ENCODE results near the gene EPAS1.

EPAS1 gene

DNA sequence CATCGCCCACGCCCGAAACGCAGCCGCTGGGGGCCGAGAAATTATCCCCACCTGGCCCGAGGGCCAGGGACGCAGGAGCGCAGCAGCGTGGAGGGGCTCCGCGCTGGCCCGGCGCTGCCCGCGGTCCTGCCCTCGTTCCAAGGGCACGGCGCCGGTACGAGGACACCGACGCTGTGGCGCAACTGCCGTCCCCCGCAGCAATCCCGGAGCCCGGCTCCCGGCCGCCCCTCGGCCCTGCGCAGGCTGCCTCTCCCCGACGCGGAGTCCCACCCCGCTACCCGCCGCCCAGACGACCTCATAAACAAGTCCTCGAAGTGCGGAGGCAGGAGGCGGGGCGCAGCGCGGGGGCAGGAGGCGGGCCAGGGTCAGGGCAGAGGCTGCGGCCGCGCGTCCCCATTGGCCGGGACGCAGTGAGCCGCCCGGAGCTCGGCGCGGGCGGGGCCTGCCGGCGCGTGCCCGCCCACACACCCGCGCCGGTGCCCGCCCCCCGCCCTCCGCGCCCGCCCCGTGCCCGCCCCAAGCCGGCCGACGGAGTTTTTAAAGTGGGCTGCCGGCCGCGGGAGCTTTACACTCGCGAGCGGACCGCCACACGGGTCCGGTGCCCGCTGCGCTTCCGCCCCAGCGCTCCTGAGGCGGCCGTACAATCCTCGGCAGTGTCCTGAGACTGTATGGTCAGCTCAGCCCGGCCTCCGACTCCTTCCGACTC is at the start of gene EPAS1:
TSS of gene EPAS1 (plus strand) at position 568 of the 706 bp plus-strand sequence. CDS start 505 bp downstream, outside the sequence.
- no peak for DNase-seq (ENCODE audit: low read depth)

DNA sequence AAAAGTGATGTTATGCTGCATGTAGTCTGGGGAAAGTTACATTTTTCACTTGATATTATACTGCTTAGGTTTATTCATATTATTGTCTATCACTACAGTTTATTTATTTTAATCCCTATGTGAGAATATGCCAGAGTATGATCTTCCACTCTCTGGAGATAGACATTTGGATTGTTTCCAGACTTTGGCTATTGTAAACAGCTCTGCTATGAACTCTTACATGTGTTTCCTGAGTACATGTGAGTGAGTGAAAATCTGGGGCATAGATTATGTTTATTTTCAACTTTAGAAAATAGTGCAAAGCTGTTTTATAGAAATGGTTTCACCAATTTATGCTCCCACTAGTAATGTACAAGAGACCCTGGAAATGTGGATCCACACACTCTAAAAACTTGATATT is 49.0 kb upstream of the EPAS1 start:
- DNase-seq (ENCODE audit: low read depth) = no peak

DNA sequence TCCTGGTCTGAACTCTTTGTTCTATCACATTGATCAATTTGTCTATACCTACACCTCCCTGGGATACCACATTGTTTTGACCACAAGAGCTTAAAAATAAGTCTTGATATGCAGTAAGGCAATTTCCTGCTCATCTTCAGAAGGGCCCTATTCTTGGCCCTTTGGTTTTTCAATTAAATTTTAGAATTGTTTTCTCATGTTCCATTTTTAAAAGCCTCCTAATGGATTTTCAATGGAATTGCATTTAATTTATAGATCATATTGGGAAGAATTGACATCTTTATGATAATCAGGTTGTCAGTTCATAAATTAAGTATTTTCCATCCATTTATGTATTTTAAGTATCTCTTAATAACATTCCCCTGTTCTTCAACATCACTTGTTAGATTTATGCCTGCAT is 47.6 kb upstream of the EPAS1 start:
- no peak for DNase-seq (ENCODE audit: low read depth)

DNA sequence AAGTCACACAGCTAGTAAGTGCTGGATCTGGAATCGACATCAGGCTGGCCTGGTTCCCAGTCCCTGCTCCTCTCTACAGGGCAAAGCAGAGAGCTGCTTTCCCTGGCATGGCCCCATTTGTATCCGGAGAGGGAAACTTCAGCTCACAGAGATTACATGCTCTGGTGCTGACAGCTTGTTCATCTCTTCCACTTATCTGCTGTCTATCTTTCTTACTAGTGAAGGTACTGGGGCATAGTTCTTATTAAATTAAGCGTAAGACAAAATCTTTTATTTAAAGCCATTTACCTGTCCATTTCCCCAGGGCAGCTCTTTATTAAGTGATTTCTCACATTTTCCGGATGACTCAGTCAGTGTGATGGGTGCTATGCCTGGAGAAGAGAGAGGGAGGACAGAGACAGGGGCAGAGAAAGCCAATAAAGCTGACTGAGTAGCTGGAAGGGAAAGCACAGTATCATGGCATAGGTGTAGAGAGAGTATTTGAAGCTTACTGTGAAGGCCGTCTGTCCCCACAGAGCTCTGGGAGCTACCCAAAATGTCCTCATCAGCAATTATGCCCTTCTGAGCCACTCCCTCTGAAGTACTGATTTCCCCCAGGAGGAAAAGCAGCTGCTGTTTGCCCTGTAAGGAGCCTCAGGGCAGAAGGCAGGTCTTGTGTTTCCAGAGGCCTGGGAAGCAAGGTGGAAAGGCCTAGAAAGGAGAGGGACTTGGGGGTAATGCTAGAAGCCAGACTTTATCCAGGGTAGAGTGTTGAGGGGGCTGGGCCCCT is 44.1 kb upstream of the EPAS1 start:
- no peak for DNase-seq (ENCODE audit: low read depth)

DNA sequence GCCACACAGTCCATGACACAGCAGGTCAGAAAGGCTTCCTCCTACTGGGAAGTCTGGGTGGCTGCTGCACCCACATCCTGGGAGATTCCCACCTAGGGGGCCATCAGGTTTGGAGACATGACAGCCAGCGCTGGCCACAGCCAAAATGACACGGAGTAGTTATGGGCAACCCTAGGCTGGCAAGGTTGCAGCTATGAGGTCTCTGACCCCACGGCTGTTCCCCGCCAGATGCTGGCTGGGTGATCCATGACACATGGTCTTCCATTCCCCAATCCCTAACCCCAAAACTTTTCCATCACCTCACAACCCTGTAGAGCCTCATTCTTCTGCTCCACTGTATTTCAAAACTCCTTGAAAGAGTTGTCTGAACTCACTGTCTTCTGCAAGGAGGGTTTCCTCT is 42.7 kb upstream of the EPAS1 start:
- no peak for DNase-seq (ENCODE audit: low read depth)

DNA sequence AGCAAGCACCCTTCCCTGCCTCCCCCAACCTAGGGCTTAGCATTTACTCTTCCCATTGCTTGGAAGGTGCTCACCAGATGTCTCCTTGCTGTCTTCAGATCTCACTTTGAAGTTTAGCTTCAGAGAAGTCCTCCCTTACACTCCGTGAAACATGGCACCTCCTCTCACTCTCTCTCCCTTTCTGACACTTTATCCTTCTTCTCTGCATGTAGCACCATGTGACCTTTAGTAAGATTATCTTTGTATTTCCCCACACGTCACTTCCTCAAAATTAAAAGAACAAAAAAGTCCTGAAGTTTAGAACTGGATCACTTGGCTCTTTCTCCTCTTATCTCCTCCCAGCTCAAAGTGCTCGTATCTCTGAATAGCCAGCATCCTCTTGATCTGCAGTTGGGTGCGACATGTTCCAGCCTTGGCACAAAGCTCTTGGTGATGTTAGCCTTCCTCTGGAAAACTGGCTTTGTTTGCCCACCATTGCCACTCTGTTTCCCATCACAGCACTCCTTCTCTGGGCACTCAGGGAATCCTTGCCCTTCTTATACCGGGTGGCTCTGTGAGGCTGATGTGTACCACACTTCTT is 40.6 kb upstream of the EPAS1 start:
- DNase-seq (ENCODE audit: low read depth) = no peak

DNA sequence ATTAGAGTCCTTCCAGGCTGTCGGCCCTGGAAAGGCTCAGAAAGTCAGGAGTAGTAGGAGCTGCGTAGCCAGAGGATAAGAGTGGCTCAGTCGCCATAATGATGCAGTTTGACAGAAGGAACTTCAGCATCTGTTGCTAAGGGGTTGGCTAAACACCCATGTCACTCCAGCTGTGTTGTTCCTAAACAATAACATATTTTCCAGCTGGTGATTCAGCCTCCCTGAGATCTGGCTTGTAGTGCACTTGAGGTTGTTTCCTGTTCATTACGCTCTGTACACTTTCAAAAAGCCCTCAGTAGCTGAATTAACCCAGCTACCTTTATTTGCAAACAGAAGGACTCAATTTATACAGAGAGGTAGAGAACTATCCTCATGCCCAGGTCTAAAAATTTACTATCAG is 39.7 kb upstream of the EPAS1 start:
- DNase-seq (ENCODE audit: low read depth) = no peak

DNA sequence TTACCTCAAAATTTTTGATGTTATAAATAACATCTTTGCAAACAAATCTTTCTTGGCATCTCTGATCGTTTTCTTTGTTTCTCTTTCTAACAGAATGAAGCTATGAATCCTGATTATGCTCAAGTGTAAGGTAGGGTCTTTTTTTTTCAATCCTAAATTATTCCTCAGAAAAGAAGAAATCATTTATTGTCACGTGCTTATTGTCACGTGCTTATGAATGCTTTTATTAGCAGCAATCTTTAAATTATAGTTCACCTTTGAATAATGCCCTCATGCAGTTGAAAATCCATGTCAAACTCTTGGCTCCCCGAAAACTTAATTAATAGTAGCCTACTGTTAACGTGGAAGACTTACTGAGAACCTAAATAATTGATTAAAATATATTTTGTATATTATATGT is 39.2 kb upstream of the EPAS1 start:
- no peak for DNase-seq (ENCODE audit: low read depth)

DNA sequence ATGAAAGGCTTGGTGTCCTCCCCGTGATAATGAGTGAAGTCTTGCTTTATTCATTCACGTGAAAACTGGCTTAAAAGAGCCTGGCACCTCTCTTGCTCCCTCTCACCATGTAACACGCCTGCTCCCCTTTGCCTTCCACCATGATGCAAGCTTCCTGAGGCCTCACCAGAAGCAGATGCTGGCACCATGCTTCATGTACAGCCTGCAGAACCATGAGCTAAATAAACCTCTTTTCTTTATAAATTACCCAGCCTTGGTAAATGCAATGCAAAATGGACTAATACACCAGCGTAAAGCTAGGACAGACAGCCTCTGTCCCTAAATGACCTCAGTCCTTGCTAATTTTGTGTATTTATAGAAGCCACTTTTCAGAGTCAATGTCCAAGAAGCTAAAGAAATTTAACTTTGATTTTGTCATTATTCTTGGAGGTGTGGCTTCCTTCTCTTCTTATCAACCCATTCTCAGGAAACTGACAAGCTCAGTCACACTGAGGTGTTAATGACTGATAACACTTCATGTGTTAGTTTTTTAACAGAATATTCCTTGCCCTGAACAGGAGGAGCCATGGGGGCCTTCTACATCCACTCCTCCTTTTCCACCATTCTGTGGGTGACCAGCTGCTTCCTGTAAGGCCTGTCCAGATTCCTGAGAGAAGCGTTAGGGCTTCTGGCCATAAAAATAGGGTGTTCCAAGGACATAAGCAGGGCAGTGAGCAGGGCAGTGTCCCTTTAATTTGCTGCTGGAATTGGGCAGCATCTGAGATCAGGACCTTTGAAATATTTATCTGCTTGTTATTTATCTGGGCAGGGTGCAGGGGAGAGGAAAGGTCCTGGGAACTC is 38.0 kb upstream of the EPAS1 start:
- DNase-seq (ENCODE audit: low read depth) = no peak

DNA sequence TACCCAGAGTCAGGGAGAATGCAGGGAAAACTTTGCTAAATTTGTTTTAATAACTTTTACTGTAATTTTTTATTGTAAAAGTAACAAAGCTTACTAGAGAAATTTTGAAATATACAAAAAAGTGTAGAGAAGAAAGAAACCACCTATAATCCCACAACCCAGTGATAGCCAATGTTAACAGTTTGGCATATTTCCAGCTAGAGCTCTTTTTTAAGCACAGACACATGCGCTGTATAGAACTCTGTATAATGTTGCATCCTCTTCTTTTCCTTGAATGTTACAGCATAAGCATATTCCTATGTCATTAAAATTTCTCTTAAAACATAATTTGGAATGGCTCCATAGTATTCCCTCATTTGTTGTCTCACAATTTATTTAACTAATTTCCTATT is 37.4 kb upstream of the EPAS1 start:
- DNase-seq (ENCODE audit: low read depth) = no peak

DNA sequence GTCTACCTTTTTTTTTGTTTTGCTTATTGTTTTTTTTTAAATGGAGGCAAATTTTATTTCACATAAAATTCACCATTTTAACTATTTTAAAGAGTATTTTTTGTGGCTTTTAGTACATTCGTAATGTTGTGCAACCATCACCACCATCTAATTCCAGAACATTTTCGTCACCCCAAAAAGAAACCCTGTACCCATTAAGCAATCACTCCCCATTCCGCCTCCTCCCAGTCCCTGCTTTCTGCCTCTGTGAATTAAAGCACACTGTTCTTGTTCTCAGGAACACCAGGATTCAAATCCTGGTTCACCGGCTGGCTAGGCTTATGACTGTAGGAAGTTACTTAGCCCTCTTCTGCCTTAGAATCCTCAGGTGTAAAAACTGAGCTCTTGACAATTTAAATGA is 36.9 kb upstream of the EPAS1 start:
- no peak for DNase-seq (ENCODE audit: low read depth)

DNA sequence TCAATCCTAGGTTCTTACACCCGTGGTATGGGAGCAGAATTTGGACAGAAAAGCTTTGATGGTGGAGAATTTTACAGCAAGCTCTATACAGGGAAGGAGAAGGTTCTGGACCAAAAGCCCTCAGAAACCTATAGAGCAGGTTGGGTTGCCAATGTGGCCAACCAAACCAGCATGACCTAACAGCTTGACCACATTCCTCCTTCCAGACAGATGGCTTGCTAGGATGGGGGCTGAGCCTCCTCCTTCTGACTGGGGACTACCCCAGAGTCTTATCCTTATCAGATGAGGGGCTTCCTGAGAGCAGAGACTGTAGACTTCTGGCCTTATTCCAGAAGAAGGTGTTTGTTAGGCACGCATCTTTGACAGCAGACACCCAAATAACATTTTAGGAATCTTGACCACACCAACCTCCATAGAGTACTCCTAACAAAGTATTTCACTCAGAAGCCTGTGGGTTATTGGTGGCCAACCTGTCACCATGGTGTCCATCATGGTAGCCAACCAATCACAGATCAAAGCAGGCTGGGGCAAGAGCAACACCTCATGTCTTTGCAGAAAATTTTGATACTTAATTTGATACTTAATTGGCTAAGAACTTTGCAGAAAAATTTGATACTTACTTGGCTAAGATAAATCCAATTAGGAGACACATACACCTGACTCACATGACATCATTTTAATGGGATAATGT is 34.8 kb upstream of the EPAS1 start:
- no peak for DNase-seq (ENCODE audit: low read depth)

DNA sequence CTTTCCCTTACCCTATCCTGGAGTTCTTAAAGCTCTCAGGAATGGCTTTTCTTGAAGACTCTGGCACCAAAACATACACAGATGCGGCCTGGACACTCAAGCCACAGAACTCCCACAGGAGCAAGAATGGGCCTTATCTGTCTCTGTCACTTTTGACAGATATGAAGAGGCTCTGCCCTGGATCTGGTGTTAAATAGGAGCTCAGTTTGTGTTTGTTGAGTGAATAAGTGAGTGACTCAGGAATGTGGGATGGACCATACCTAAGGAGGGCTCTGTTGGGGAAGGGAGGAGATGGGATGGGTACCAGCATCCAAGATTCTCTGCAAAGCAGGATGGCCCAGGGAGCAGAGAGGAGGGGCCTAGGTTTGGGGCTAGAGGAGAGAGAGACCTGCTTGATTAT is 33.9 kb upstream of the EPAS1 start:
- no peak for DNase-seq (ENCODE audit: low read depth)

DNA sequence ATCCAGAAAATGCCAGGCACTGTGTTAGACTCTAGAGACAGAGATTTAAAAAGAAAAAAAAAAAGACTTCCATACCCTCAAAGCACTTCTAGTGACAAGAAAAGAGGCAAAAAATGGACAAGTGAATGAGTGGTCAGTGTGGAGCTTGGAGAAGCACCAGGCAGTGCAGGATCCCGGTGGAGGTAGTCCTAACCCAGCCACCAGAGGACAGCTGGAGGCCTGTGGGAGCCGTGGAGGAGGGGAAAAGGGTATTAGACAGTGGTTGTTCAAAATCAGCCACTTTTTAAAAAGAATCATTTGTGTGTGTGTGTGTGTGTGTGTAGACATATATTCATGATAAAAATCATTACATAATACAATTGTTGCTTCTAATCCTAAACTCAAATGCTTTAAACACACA is 32.8 kb upstream of the EPAS1 start:
- no peak for DNase-seq (ENCODE audit: low read depth)

DNA sequence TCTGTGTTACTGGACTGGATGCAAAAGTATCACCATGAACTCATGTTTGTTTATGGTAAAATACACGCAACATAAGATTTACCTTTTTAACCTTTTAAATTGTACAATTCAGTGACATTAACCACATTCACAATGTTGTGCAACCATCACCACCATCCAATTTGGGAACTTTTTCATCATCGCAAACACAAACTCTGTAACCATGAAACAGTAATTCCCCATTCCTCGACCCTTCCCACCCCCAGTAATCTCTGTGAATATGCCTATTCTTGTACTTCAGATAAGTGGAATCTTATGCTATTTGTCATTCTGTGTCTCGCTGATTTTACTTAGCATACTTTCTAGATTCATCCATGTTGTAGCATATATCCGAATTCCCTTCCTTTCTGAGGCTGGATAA is 31.1 kb upstream of the EPAS1 start:
- no peak for DNase-seq (ENCODE audit: low read depth)

DNA sequence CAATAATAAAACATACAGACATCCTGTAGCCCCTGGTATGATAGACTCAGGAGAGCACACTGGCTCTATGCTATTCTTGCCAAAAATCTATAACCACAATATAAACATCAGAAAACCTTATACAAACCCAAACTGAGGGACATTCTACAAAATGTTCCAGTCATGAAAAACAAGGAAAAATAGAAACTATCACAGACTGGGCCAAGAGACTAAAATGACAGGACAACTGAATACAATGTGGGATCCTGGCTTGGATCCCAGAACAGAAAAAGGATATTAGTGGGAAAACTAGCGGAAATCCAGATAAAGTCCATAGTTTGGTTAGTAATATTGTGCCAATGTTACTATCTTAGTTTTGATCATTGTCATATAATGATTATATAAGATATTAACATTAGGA is 29.6 kb upstream of the EPAS1 start:
- DNase-seq (ENCODE audit: low read depth) = no peak

DNA sequence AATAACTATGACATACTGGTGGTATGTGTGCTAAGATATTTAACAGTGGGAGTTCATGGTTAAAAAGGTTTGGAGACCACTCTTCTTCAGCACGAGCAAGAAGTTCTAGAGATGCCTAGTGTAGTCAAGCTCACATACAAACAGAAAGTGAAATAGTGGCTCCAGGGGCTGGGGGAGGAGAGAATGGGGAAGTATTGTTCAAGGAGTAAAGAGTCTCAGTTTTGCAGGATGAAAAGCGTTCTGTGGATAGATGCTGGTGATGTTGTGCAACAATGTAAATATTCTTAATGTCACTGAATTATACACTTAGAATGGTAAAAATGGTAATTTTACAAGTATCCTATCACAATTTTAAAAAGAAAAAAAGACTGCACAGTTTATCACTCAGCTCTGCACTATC is 29.0 kb upstream of the EPAS1 start:
- DNase-seq (ENCODE audit: low read depth) = no peak

DNA sequence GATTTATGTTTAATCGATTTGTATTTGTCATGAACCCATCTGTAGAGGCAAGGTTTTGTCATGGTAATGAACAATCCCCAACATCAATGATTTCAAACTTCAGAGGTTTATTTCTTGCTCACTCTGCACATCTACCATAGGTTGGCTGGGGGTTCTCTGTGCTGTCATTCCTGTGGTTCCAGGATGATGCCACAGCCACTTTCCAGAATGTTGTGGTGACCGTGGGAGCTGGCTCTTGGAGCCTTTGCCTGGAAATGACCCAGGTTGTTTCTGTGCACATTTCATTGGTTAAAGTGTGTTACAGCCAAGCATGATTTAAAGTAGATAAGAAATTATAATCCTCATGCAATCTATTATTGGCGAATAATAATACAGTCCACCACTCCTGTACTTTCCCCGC is 28.2 kb upstream of the EPAS1 start:
- DNase-seq (ENCODE audit: low read depth) = no peak

DNA sequence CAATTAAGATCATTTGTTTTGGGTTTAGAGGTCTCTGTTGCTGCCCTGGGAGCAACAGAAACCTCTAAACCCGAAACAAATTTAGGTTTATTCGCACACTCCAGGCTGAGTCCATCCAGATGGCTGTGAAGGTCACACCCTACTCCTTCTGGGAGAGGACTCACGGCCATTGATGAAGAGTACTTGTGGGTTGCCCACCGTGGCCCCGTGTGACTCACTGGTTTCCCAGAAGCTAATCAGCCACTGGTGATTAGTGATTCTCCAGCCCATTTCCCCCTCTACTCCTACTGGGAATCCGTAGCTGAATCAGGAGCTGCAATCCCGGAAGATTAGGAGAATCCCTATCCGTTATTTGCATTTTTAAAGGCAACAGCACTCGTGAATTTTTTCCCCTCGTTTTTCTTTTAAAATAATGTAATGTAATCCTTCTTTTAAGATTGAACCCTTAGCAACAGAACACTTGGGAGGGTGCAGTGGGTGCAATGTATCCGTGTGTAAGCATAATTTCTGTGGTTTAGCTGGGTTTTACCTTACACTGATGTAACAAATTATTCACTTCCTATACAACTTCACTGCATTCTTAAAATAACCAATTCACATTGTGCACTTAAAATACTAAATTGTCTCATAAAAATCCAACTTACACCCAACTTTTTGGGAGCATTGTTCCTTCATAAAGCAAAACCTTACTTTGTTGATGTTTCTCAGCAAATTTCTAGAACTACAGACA is 27.5 kb upstream of the EPAS1 start:
- no peak for DNase-seq (ENCODE audit: low read depth)

DNA sequence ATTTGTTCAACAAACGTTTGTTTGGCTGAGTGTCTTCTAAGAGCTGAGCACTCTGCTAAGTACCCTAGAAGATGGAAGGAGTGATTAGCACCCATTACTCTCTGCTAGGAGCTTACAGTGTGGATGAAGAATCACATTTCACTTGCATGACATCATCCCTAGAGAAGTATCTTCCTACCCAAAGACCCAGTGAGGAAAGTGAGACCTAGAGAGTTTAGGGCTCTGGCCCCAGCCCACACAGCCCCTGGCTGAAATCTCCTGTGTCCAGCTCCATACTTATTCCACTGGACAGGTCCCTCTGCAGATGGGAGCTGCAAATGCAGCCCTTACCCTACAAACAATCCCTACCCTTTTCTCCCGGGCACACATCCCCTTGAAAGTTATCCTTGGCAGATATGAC is 26.8 kb upstream of the EPAS1 start:
- no peak for DNase-seq (ENCODE audit: low read depth)

DNA sequence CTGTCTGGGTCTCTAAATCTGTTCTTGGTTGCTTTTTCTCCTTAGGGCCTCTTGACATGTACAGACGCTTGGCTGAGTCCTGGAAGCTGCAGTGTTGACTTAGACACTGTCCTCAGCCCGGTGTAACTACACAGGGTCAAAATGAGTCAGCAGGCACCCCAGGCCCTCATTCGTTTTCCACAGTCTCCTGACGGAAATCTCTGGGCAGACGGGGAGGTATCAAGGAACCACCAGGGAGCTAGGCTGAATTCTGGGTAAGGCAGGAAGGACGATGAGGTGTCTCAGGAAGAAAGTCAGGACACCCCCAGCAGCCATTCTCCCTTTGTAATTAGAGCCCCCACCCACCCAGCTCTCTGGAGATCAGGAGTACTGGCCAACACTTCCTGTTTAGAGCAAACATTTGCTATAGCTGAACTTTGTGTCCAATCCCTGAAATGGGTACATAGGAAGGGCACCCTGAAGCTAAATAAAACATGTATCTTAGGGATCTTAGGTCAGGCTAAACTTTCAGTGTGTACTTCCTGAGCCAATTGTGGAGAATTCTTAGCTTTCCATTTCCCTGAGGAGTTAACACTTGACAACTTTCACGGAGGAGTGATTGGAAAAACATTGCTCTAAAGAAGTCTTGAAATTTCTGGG is 23.9 kb upstream of the EPAS1 start:
- DNase-seq (ENCODE audit: low read depth) = no peak
